GM19467 (cell line): ENCODE measurements around the gene OPCML.

ENCODE experiments used
- ATAC-seq: cut with Tn5 transposase; IDR thresholded peaks from one replicate; pipeline ENCODE4 v1.9.1; 2021; ENCODE audit warnings: mild to moderate bottlenecking, moderate library complexity; ENCODE audit not compliant: unreplicated experiment

Gene OPCML

DNA sequence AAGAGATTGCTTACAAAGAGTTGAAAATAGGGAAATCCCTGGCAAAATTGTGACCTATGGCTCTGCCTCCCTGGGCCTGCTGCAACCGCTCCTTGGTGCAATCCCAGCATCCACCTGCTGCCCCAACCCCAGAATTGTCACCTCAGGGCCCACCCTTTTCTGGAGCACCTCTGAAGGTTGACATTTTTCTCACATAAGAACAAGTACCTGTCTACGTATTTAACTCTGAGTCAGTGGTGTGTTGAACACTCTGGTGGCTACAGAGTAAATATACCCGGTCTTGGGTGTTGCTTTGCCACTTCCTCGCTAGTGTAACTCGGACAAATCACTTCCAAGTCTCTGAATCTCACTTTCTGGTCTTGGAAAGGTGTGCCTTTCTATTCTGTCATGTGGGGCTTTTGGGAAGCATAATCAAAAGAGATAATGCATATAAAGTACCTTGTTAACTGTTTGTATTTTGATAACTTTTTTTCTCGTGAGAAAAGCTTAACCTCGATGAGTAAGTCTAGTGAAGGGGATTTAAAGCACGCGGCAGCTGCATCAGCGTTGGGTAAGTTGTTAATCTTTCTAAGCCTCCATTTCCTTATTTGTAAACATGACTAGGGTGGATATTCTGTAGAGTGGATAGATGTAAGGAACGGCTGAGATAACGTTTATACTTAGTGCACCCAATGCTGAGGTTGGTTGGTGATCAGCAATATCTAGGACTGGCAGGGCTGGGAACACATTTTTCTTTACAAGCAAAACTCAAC lies 881.2 kb downstream of the OPCML start:
- no peak for ATAC-seq

GRCh38 chr11:132649277-132649676 lies 883.0 kb downstream of the OPCML start:
- ATAC-seq: no peak

DNA sequence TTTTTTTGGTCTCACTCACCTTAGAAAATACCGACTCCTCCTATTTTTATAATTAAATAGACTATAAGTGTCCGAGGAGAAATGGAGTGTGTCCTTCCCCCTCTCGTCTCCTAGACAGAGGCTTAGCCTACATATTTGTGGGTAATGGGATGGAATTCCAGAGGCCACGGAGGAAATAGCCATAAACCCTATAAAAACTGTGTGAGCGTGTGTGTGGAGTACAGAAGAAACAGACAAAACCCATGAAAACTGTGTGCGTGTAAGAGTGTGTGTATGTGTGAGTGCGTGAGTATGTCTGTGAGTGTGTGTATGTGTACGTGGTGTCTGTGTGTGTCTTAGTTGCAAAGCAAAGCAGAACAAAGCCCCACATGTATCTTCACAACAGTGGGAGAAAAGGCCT lies 883.5 kb downstream of the OPCML start:
- ATAC-seq: no peak

- no peak for ATAC-seq
These were observed 885.4 kb downstream of the OPCML start for GRCh38 chr11:132646890-132647289.

DNA sequence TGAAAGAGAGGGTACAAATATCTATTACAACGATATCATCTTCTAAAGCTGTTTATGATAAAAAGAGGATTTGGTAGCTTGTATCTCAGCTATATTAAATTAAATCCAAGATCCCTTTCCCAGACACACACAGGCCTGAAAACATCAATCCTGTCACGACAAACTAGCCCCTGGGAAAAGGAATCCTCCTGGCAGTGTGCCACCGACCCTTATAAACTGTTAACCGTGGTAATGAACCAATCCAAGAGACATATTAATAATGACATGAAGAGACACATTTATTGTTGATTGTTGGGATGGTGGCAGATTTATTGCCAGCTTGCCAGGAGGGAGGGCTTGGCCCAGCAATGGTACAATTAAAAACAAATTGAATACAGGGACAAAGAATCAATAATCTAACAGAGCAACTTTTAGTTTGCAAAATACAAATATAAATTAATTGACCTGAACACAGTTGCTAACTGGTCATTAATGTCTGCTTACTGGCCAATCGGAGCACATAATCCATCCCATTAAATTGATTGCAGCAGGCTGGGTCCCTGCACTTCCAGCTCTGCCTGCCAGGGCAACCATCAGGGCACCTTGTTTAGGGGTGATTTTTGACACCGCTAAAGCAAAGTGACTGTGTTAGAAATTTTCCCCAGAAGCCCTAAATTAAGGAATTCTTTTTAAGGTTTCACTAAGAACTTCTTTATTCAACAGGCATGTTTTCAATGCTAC lies 887.6 kb downstream of the OPCML start:
- ATAC-seq: no peak

GRCh38 chr11:132643239-132643638 lies 889.1 kb downstream of the OPCML start:
- no peak for ATAC-seq

DNA sequence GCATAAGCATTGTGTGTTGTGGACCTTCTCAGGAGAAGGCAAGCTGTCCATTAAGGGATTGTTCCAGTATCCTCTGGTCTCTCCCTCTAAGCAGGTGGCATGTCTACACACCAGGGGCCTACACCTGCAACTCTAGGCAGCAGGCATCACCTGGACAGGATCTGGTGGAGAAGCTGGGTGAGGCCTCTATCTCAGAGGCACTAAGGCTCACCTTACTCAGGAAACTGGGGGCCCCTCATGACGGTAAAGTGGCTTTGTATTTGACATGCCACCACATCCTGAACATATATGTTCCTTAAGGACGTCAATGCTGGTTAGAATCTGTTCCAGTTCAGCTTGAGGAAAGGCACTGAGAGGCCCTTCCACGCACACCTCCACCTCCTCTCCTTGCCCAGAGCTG lies 891.3 kb downstream of the OPCML start:
- no peak for ATAC-seq

GRCh38 chr11:132639986-132640385 lies 892.3 kb downstream of the OPCML start:
- no peak for ATAC-seq

DNA sequence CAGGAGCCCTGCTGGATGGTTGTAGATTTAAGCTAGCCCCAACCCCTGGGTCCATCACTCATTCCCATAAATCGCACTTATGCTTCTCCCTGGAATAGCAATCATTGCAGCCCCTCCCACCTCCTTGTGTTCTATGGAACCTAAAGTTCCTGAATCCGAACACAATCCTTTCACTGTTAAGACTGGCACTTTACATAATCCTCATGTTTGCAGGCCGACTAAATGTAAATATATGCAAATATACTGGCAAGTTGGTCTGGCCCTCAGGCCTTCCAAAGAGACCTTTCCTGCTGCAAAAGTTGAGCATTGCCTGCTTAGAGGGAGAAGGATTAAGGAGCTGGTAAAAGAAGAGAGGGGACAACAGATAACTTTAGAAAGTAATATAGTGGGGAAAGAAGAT lies 892.9 kb downstream of the OPCML start:
- no peak for ATAC-seq

DNA sequence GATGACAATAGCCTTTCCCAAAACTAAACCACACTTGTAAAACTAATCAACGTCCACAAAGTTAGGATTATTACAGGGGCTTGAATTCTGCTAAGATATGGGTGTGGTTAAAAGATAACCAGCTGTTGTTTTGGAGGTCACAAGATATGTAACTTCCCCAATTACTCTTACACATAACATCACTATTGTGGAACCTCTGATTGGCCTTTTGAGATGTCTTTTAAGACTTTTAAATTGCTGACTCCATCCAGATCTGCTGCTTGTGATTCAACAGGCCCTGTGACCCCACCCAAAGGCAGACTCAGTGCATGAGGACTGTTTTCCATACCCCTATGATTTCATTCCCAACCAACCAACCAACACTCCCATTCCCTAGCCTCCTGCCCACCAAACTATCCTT lies 893.9 kb downstream of the OPCML start:
- ATAC-seq: no peak

GRCh38 chr11:132636523-132636922 lies 895.8 kb downstream of the OPCML start:
- ATAC-seq: no peak

DNA sequence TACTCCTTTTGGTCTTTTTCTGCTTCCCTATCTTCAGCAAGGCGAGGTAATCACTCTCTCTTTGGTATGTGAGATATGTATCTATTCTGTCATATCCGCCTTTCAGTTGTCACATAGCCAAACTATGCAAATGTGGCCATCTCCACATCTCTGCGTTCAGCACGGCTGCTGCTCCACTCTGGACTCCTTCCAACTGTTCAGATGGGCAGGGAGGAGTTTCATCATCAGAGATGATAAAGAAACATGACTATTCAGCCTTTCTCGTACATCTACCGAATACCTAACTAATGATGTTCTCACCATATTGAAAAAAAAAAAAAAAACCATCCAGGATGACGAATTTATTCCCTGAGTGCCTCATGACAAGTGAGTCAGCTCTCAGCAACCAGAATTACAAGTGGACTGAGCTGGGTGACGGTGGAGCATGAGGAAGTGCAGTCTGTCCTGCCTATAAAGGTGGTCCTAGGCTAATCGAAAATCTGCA lies 899.6 kb downstream of the OPCML start:
- ATAC-seq: no peak

- ATAC-seq: no peak
These were observed 900.3 kb downstream of the OPCML start for GRCh38 chr11:132631989-132632388.

DNA sequence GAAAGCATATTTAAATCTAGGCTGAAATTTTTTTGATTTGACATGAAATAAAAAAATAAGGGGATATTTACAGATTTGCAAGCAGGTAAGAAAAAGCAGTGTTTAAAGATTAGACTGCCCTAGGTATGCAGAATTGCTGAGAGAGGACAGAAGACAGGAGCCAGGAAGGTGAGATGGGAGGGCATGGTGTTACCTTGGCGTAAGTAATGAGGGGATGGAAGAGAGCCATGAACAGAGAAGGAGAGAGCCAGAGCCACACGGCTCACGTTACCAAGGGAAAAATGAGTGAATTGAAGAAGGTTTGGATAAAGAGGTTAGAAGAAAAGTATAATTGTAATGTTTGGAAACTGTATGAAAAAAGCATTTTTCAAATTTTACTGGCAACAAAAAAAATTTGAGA lies 904.3 kb downstream of the OPCML start:
- ATAC-seq: no peak

- no peak for ATAC-seq
These were observed 905.9 kb downstream of the OPCML start for GRCh38 chr11:132626446-132626845.

GRCh38 chr11:132623511-132623910 lies 908.8 kb downstream of the OPCML start:
- no peak for ATAC-seq

DNA sequence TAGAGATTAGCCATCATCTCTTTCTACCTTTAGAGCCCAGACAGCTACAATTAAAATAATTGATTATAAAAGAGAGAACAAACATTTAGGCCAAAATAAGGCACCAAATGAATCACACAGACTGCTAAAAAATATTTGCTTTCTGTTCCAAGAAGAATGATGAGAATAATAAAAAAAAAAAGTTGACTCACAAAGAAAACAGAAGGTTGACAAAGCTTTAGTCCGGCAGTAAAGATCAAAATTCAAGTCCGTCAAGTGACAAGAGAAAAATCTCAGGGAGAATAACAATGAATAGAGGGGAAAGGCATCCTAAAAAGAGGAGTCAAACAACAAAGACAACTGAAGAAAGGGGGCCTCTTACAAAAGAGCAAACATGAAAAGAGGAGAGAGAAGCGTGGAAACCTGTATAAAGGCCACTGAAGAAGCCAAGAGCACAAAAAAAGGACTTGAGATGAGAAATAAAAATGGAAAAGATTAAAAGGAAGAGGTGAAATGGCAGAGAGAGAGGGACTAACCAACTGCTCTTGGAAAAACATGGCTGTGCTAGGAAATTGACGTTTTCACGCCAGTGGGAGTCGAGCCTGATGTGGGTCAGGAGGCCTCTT lies 910.2 kb downstream of the OPCML start:
- no peak for ATAC-seq

DNA sequence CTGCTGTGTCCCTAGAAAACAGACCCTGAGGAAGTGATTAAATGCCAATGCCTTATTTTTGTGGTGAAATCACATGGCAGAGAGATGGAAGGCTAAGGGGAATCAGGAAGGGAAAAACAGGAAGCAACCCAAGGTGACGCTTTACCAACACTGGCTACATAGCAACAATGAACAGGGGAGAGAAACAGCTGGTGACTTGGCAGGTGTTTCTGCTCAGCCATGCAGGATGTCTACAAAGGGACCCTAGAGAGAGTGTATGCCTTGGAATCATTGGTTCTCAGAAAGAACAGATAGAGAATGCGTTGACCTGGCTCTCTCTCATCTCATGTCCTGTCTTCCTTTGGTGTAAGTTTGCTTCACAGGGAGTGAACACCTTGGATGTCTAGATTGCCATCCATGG lies 911.9 kb downstream of the OPCML start:
- ATAC-seq: no peak

- no peak for ATAC-seq
These were observed 921.5 kb downstream of the OPCML start for GRCh38 chr11:132610791-132611190.

DNA sequence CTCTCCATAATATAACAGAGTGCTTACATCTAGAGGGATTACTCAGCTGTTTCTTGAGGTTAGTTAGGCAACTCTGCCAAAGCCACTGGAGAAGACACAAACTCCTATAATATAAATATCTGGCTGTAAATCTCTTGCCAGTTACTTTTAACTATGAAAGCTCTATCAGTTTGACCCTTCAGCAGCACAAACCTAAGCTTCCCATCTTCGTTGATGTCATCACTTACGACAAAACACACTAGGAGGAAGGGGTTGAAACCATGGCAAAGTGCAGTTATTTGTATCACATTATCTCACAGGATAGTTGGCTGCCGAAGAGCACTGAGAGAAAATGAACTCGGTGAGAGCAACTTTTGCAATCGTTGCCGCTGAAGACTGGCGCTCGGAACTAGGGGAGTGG lies 922.1 kb downstream of the OPCML start:
- ATAC-seq: no peak

GRCh38 chr11:132607575-132607974 lies 924.7 kb downstream of the OPCML start:
- ATAC-seq: no peak
